HS-5 (cell line): ENCODE measurements around the gene WDCP.
"Not testable (repeated sequence)": the region's sequence is repeated elsewhere in the genome, so short reads cannot be mapped to it uniquely, and the experiment has no call there.

Experiments used
- DNase-seq: peaks from one replicate; pipeline ENCODE4 v3.0.0-alpha.2; 2012; ENCODE audit warnings: low read depth

Gene WDCP

DNA sequence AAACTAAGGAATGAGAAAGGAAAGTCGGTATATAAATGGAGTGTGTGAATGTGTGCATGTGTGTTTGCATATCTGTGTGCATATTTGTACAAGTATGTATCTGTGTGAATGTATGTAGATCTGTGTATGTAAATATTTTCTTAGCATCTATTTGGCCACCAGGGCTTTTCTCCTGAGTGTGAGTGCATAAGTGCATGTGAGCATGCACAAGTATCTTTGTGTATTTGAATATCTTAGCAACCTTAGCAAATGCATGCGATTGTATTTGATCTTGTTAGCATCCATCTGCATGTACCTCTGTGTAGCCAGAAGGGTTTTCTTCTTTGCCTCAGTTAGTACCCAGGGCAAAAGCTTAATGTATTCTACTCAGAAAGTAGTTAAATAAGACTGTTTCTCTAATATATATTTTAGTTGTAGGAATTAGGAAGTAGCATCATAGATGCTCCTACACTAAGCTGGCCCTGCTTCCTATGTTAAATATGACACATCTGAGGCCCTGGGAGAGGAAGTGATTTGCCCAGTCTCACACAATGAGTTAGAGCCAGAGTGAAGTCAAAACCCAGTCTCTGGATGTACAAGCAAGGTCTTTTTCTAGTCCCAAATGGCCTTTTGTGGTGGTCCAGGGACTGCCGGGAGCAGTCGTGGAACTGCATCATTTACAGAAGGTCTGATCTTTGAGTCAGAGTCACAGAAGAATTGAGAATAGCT is 11.5 kb upstream of the WDCP start:
- DNase-seq = no peak

GRCh38 chr2:24055750-24056149 is 8.6 kb upstream of the WDCP start:
- DNase-seq = no peak

GRCh38 chr2:24054366-24055010 is 7.3 kb upstream of the WDCP start:
- no peak for DNase-seq

DNA sequence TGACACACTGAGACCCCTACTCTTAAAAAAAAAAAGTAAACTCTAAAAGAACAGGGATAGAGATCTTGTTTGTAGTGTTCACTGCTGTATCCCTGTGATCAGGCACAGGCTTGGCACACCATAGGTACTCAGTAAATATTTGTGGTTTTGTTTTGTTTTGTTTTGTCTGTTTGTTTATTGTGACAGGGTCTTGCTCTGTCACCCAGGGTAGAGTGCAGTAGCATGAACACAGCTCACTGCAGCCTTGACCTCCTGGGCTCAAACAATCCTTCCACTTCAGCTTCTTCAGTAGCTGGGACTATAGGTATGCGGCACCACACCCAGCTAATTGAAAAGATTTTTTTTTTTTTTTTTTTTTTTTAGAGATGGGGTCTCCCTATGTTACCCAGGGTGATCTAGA is 5.8 kb upstream of the WDCP start:
- DNase-seq = no peak

- no peak for DNase-seq
These were observed 4.6 kb upstream of the WDCP start for GRCh38 chr2:24051833-24052232.

- no peak for DNase-seq
These were observed 3.1 kb upstream of the WDCP start for GRCh38 chr2:24050041-24050979.

GRCh38 chr2:24049485-24050021 is 2.4 kb upstream of the WDCP start, which contains the start of gene FKBP1B:
FKBP1B (plus strand) TSS chr2:24049741; CDS start chr2:24049850, 109 bp downstream.
- no peak for DNase-seq

GRCh38 chr2:24048769-24049484 is 1.7 kb upstream of the WDCP start:
- DNase-seq = no peak

- DNase-seq = no peak
These were observed 477 bp upstream of the WDCP start for GRCh38 chr2:24047703-24048033.

DNA sequence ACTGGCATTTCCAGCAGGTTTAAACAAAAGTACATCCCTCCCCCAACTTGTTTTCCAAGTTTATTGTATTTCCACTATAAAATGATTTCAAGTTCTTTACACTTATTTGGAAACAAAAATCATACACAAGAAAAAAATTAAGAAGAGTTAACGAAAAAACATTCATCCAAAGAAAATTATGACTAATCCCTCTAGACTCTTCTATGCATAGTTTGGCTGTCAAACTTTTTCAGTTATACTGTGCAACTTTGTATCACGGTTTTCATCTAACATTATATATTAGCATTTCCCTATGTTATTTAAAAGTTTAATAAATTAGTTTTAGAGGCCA is 627 bp downstream of the WDCP start:
- no peak for DNase-seq

DNA sequence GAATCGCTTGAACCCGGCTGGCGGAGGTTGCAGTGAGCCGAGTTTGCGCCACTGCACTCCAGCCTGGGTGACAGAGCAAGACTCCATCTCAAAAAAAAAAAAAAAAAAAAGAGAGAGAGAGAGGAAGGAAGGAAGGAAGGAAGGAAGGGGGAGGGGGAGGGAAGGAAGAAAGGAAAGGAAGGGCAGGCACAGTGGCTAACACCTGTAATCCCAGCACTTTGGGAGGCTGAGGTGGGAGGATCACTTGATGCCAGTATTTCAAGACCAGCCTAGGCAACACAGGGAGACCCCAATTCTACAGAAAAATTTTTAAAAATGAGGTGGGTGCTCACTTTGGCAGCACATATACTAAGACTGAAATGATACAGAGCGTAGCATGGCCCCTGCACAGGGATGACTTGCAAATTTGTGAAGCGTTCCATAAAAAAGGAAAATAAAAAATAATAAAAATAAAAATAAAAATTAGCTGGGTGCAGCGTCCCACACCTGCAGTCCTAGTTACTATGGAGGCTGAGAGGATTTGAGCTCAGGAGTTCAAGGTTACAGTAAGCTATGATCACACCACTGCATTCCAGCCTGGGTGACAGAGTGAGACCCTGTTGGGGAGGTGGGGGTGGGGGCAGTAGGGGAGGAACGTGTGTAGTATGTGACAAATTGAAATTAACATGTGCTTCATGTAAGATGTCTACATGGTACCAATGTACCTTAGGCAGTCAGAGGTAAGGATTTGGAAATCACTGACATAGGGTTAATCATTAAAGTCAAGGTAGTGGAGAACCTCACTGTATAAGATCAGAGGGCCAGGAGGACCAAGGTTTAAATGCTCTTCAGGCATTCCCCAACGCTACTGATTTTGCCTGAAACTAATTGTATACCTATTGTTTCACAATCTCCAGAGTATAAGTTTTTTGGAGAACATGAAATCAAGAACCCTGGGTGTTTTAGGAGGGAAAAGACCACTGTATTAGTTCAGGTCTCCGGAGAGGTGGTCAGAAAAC is 1.4 kb downstream of the WDCP start:
- no peak for DNase-seq

- not testable (repeated sequence) for DNase-seq
These were observed 4.1 kb downstream of the WDCP start for GRCh38 chr2:24043133-24043532.

DNA sequence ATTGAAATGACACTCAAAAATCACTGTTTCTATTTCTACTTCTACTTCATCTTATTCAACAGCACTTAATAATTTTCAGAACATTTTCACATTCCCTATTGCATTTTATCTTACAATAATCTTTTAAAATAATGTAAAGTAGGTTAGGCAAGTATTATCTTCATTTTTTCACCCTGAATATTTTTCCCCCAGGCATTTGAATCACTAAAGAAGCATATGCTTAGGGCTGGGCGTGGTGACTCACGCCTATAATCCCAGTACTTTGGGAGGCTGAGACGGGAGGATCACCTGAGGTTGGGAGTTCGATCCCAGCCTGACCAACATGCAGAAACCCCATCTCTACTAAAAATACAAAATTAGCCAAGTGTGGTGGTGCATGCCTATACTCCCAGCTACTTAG is 6.7 kb downstream of the WDCP start:
- DNase-seq = no peak

DNA sequence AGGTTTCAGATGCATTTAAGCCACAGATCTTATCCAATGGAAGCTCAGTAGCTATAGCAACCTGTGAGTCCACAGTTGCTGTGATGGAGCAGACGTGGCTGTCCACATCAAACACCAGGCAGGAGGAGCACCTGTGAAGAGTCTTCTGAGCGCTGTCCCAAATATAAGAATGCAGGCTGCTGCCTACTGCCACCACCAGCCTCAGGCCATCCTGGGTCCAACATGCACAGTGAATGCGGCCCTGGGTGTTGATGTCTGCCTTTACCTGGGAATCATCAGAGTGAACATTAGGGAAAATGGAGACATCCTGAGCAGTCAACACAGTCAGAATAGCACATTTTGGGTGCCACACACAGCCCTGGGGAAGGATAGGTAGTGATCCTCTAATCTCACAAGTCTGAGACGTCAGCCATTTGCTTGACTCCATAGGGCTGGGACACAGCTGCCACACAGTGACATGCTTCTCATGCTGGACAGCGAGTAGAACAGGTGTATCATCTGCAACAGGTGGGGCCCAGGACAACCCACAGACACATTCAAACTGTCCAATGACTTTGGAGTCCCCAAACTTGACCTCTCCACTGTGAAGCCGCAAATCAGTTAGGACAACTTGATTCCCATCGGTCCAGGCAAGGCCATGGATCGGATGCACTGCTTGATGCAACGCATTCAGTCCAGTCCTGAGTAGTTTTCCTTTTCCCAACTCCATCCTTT is 8.2 kb downstream of the WDCP start:
- DNase-seq = no peak

DNA sequence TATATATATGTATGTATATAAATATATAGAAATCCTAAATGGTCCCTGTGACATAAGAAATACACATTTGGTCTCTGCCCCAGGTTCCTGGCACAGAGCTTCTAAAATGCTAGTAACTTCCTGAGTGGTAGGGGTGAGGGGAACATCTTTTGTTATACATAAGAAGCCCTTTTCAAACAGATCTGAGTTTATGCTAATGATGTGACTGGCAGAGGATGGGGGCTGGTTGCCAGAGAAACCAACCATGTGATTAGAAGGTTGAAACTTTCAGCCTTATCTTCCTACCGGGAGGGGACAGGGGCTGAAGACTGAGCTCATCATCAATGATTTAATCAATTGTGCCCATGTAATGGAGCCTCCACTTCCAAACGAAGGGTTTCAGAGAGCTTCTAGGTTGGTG is 21.0 kb downstream of the WDCP start:
- no peak for DNase-seq

- no peak for DNase-seq
These were observed 22.1 kb downstream of the WDCP start for GRCh38 chr2:24024996-24025663.

DNA sequence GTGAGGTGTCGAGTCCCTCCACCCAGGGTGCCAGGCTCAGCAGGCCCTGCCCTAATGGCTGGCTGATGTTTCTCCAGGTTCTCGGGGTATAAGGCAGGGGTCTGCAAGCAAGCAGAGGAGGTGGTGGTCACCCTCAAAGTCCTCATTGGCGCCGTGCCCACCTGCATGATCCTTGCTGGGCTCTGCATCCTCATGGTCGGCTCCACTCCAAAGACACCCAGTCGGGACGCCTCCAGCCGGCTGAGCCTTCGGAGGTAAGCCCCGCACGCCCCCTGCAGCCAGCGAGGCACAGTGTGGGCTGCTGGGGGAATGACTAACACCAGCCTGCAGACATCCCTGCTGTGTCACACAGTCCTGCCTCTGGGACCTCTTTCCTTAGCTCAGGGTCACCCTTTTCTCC is 23.2 kb downstream of the WDCP start:
- DNase-seq = no peak

GRCh38 chr2:24022975-24023575 is 24.1 kb downstream of the WDCP start:
- no peak for DNase-seq

GRCh38 chr2:24022324-24022974 is 24.7 kb downstream of the WDCP start:
- DNase-seq = no peak
